ENCODE results near the gene PRDM16.

Gene PRDM16

GRCh38 chr1:3290915-3291314 is 221.9 kb downstream of the PRDM16 start:
- no peak for DNase-seq

GRCh38 chr1:3292051-3292722 is 223.2 kb downstream of the PRDM16 start:
- DNase-seq: no peak

- DNase-seq: no peak
These were observed 224.0 kb downstream of the PRDM16 start for GRCh38 chr1:3292868-3293562.

- DNase-seq: no peak
These were observed 224.6 kb downstream of the PRDM16 start for GRCh38 chr1:3293563-3294080.

GRCh38 chr1:3294450-3294849 is 225.4 kb downstream of the PRDM16 start:
- no peak for DNase-seq

GRCh38 chr1:3295846-3296245 is 226.8 kb downstream of the PRDM16 start:
- no peak for DNase-seq

GRCh38 chr1:3296326-3296725 is 227.3 kb downstream of the PRDM16 start:
- DNase-seq: no peak

- no peak for DNase-seq
These were observed 227.8 kb downstream of the PRDM16 start for GRCh38 chr1:3296826-3297225.

- DNase-seq: no peak
These were observed 228.8 kb downstream of the PRDM16 start for GRCh38 chr1:3297756-3298155.

GRCh38 chr1:3298197-3298596 is 229.2 kb downstream of the PRDM16 start:
- DNase-seq: no peak

- DNase-seq: no peak
These were observed 235.2 kb downstream of the PRDM16 start for GRCh38 chr1:3304246-3304645.

- no peak for DNase-seq
These were observed 235.7 kb downstream of the PRDM16 start for GRCh38 chr1:3304692-3305091.

GRCh38 chr1:3305156-3305555 is 236.2 kb downstream of the PRDM16 start:
- no peak for DNase-seq

GRCh38 chr1:3306583-3307291 is 237.7 kb downstream of the PRDM16 start:
- no peak for DNase-seq

- DNase-seq: no peak
These were observed 238.4 kb downstream of the PRDM16 start for GRCh38 chr1:3307359-3307758.

- no peak for DNase-seq
These were observed 239.1 kb downstream of the PRDM16 start for GRCh38 chr1:3308053-3308452.

GRCh38 chr1:3310718-3311400 is 241.9 kb downstream of the PRDM16 start:
- DNase-seq: no peak

- DNase-seq: no peak
These were observed 242.7 kb downstream of the PRDM16 start for GRCh38 chr1:3311711-3312110.

- no peak for DNase-seq
These were observed 243.4 kb downstream of the PRDM16 start for GRCh38 chr1:3312310-3312897.

- peak; percentile 92 for DNase-seq
These were observed 244.0 kb downstream of the PRDM16 start for GRCh38 chr1:3312898-3313575.

GRCh38 chr1:3313576-3313950 is 244.6 kb downstream of the PRDM16 start:
- no peak for DNase-seq

Data from hematopoietic multipotent progenitor cell treated with erythropoietin and hydrocortisone succinate and interleukin-3 and kit ligand, for 4 days (in vitro differentiated cells).